ENCODE measurements around the gene GALK1. TPM values are rescaled to one million over a fixed set of nuclear protein-coding genes. Genes with fewer than 3 reads are reported as not detected.
"Not testable (repeated sequence)": the region's sequence is repeated elsewhere in the genome, so short reads cannot be mapped to it uniquely, and the experiment has no call there.

Gene GALK1
- total and polyA plus RNA-seq, 4 donors: 23.0 to 70.5 (median 44.0) TPM

GRCh38 chr17:75763269-75763607 lies 1.8 kb downstream of the GALK1 start:
- H3K27ac ChIP-seq (ENCODE audit: low read depth in 1 of 2, low read length in 1 of 2): no peak overlapping the region
- TF ChIP-seq, protein P1, sequence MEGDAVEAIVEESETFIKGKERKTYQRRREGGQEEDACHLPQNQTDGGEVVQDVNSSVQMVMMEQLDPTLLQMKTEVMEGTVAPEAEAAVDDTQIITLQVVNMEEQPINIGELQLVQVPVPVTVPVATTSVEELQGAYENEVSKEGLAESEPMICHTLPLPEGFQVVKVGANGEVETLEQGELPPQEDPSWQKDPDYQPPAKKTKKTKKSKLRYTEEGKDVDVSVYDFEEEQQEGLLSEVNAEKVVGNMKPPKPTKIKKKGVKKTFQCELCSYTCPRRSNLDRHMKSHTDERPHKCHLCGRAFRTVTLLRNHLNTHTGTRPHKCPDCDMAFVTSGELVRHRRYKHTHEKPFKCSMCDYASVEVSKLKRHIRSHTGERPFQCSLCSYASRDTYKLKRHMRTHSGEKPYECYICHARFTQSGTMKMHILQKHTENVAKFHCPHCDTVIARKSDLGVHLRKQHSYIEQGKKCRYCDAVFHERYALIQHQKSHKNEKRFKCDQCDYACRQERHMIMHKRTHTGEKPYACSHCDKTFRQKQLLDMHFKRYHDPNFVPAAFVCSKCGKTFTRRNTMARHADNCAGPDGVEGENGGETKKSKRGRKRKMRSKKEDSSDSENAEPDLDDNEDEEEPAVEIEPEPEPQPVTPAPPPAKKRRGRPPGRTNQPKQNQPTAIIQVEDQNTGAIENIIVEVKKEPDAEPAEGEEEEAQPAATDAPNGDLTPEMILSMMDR (IDR thresholded peaks at IDR 0.05; ENCODE audit: control extremely low read depth, extremely low read depth): no peak
- peaks cover 0 to 12% (median 8%) of the 10 kb centered on the region in 5 donors for H3K4me1 ChIP-seq (ENCODE audit: control insufficient read depth in 5 of 5, insufficient read depth in 5 of 5, low read length in 5 of 5)
- H3K9me3 ChIP-seq (ENCODE audit: control insufficient read depth in 4 of 4, insufficient read depth in 3 of 4, low read length in 3 of 4): peaks cover 0 to 2% (median 0%) of the 10 kb centered on the region in 4 donors
- no peak overlapping the region for H3K4me3 ChIP-seq
- DNase-seq: no peak
- 93 to 96% methylated on average over 3 of the region's 3 CpGs for WGBS, 2 donors
- ATAC-seq (ENCODE audit: insufficient read depth, low FRiP score): no peak
- no peak overlapping the region for H3K9ac ChIP-seq (ENCODE audit: insufficient read depth in 1 of 2, low read length in 2 of 2)
- H3K36me3 ChIP-seq (ENCODE audit: control insufficient read depth in 4 of 4, insufficient read depth in 4 of 4, low read length in 4 of 4): peaks cover 0 to 5% (median 0%) of the 10 kb centered on the region in 4 donors
- H3K27me3 ChIP-seq (ENCODE audit: control insufficient read depth in 3 of 3, insufficient read depth in 3 of 3, low read length in 2 of 3): no peaks in the 10 kb centered on the region

DNA sequence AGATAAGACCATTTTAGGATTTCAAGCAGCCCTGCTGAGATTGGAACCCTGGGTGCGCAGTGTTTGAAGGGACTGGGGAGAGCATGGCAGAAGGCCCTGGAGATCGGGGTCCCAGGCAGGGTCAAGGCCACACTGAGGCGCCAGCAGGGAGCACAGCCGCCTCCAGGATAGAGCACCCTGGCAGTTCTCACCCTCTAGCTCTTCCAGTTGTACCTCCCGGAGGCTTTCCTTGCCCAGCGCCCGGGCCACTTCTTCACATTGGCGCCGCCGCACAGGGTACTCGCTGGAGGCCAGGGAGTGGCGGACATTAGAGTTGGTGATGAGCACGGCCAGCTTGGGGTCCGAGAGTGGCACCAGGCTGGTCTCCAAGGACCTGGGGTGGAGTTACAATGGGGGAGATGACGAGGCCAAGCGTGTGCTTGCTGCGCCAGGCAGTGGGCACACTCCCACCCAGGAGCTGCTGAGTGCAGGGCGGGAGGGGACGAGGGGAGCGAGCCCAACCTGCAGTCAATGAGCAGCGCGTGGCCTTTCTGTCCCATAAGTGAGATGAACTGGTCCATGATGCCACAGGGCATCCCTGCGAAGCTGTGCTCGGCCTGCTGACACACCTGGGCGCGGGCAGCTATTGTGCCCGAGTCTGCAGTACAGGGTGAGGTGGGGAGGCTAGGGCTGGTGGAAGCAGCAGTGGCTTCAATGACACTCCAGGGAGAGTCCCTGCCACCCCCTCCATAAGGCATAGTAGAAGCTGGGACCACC lies 2.3 kb downstream of the GALK1 start:
- ATAC-seq (ENCODE audit: insufficient read depth, low FRiP score): no peak
- no peak overlapping the region for H3K9ac ChIP-seq (ENCODE audit: insufficient read depth in 1 of 2, low read length in 2 of 2)
- TF ChIP-seq, protein P1 (IDR thresholded peaks at IDR 0.05; ENCODE audit: control extremely low read depth, extremely low read depth): no peak
- H3K9me3 ChIP-seq (ENCODE audit: control insufficient read depth in 4 of 4, insufficient read depth in 3 of 4, low read length in 3 of 4): peaks cover 0 to 2% (median 0%) of the 10 kb centered on the region in 4 donors
- H3K4me1 ChIP-seq (ENCODE audit: control insufficient read depth in 5 of 5, insufficient read depth in 5 of 5, low read length in 5 of 5): peaks cover 0 to 12% (median 8%) of the 10 kb centered on the region in 5 donors
- no peak for DNase-seq
- H3K27ac ChIP-seq (ENCODE audit: low read depth in 1 of 2, low read length in 1 of 2): no peak overlapping the region
- H3K36me3 ChIP-seq (ENCODE audit: control insufficient read depth in 4 of 4, insufficient read depth in 4 of 4, low read length in 4 of 4): peaks cover 0 to 10% (median 0%) of the 10 kb centered on the region in 4 donors
- no peaks in the 10 kb centered on the region for H3K27me3 ChIP-seq (ENCODE audit: control insufficient read depth in 3 of 3, insufficient read depth in 3 of 3, low read length in 2 of 3)
- H3K4me3 ChIP-seq: no peak overlapping the region
- 96 to 97% methylated on average over 27 of the region's 27 CpGs for WGBS, 2 donors

GRCh38 chr17:75759978-75760640 lies 4.9 kb downstream of the GALK1 start:
- ATAC-seq (ENCODE audit: insufficient read depth, low FRiP score); H3K27me3 ChIP-seq (ENCODE audit: control insufficient read depth in 3 of 3, insufficient read depth in 3 of 3, low read length in 2 of 3); H3K9me3 ChIP-seq (ENCODE audit: control insufficient read depth in 4 of 4, insufficient read depth in 3 of 4, low read length in 3 of 4); H3K9ac ChIP-seq (ENCODE audit: insufficient read depth in 1 of 2, low read length in 2 of 2); DNase-seq; H3K4me3 ChIP-seq; H3K27ac ChIP-seq (ENCODE audit: low read depth in 1 of 2, low read length in 1 of 2): not testable (repeated sequence)
- peaks cover 0 to 12% (median 8%) of the 10 kb centered on the region in 5 donors for H3K4me1 ChIP-seq (ENCODE audit: control insufficient read depth in 5 of 5, insufficient read depth in 5 of 5, low read length in 5 of 5)
- peaks cover 0 to 22% (median 0%) of the 10 kb centered on the region in 4 donors for H3K36me3 ChIP-seq (ENCODE audit: control insufficient read depth in 4 of 4, insufficient read depth in 4 of 4, low read length in 4 of 4)
- WGBS, 2 donors: 91 to 93% methylated on average over 6 of the region's 6 CpGs

DNA sequence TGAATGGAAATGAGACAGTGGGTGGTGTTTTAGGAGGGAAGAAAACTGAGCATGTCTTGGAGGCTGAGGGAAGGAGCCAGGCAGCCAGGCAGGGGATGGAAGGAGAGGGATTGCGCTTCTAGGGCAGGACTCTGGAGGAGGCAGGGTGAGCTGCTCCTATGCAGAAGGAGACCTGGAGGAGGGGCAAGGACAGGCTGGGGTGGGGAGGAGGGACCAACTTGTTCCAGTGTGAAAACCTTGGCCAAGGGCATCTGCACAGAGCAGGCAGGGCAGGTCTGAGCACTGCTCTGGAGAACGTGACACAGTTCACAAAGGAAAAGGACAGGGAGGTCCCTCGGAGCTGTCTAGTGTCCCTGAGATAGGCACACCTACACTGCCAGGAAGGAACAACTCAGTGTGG lies 5.5 kb downstream of the GALK1 start:
- DNase-seq (no peak), ATAC-seq (ENCODE audit: insufficient read depth, low FRiP score) (no peak)
- 81 to 86% methylated on average over 3 of the region's 3 CpGs for WGBS, 2 donors
- Histone ChIP-seq H3K9ac (ENCODE audit: insufficient read depth in 1 of 2, low read length in 2 of 2) (no peak overlapping the region), H3K9me3 (ENCODE audit: control insufficient read depth in 4 of 4, insufficient read depth in 3 of 4, low read length in 3 of 4) (peaks cover 0 to 2% (median 0%) of the 10 kb centered on the region in 4 donors), H3K27me3 (ENCODE audit: control insufficient read depth in 3 of 3, insufficient read depth in 3 of 3, low read length in 2 of 3) (no peaks in the 10 kb centered on the region), H3K27ac (ENCODE audit: low read depth in 1 of 2, low read length in 1 of 2) (no peak overlapping the region), H3K4me3 (no peak overlapping the region), H3K36me3 (ENCODE audit: control insufficient read depth in 4 of 4, insufficient read depth in 4 of 4, low read length in 4 of 4) (peaks cover 0 to 24% (median 0%) of the 10 kb centered on the region in 4 donors), H3K4me1 (ENCODE audit: control insufficient read depth in 5 of 5, insufficient read depth in 5 of 5, low read length in 5 of 5) (peaks cover 0 to 9% (median 8%) of the 10 kb centered on the region in 5 donors)
- TF ChIP-seq, protein P1 (IDR thresholded peaks at IDR 0.05; ENCODE audit: control extremely low read depth, extremely low read depth): no peak

Measured in lung (tissue), 12 donors.